ENCODE measurements around the gene MBTD1.

Gene MBTD1

GRCh38 chr17:51132964-51133319 is 126.9 kb downstream of the MBTD1 start:
- DNase-seq (ENCODE audit: low read depth): no peak
- no peak for TF ChIP-seq CTCF (IDR thresholded peaks at IDR 0.05; ENCODE audit: low read depth, low read length, missing control alignments)
- no peak overlapping the region for H3K4me3 ChIP-seq (ENCODE audit: low read depth, low read length)

GRCh38 chr17:51128076-51128475 is 131.8 kb downstream of the MBTD1 start:
- no peak overlapping the region for H3K4me3 ChIP-seq (ENCODE audit: low read depth, low read length)
- no peak for DNase-seq (ENCODE audit: low read depth)
- no peak for TF ChIP-seq CTCF (IDR thresholded peaks at IDR 0.05; ENCODE audit: low read depth, low read length, missing control alignments)

Measured in GM12864 (cell line).